Gastroesophageal sphincter (tissue), 4 donors: ENCODE results near the gene HEMK1. TPM values are rescaled to one million over a fixed set of nuclear protein-coding genes. Genes with fewer than 3 reads are reported as not detected.
A peak's percentile ranks its signal among the peaks of the same experiment; 100 is the strongest.

ENCODE experiments used
- ATAC-seq: fragments of 150-250 bp; one replicate; pipeline ENCODE4 v1.9.1; 2016; ENCODE audit warnings: mild to moderate bottlenecking, moderate library complexity
- H3K27ac ChIP-seq, 4 donors: fragments of 200-600 bp; sonication (generic) in 3 of 4; 1 replicate in 3 of 4; 2 replicates in 1 of 4; pipeline ENCODE4 v1.5.1; 2016 to 2019
- H3K27me3 ChIP-seq: fragments of 200-600 bp; sonication (generic); one replicate; pipeline ENCODE4 v1.5.1; 2019
- H3K36me3 ChIP-seq, 2 donors: fragments of 200-600 bp; sonication (generic); one replicate each; pipeline ENCODE4 v1.5.1; 2019; ENCODE audit warnings: control low read depth in 1 of 2
- H3K4me1 ChIP-seq, 3 donors: fragments of 200-600 bp; sonication (generic); 1 replicate in 2 of 3; 2 replicates in 1 of 3; pipeline ENCODE4 v1.5.1; 2016 to 2019; ENCODE audit warnings: control low read depth in 2 of 3
- H3K4me3 ChIP-seq, 2 donors: fragments of 200-600 bp; sonication (generic); one replicate each; pipeline ENCODE4 v1.5.1; 2019; ENCODE audit warnings: mild to moderate bottlenecking in 1 of 2, moderate library complexity in 1 of 2
- H3K9me3 ChIP-seq, 3 donors: fragments of 200-600 bp; sonication (generic); one replicate each; pipeline ENCODE4 v1.5.1; 2017 to 2019; ENCODE audit warnings: control low read depth in 2 of 3
- CTCF ChIP-seq, 4 experiments: fragments of 200-600 bp in 2 of 4; fragments of 450-650 bp in 2 of 4; sonication (generic) in 1 of 4; IDR thresholded peaks; one replicate each; pipeline ENCODE4 v1.5.1; 2017 to 2019; ENCODE audit warnings: antibody characterized with exemption in 4 of 4, mild to moderate bottlenecking in 2 of 4, moderate library complexity in 2 of 4
- EP300 ChIP-seq: sonication (generic); formaldehyde crosslinking; IDR thresholded peaks from one replicate; pipeline ENCODE4 v1.6.1; 2017; ENCODE audit warnings: antibody characterized with exemption, mild to moderate bottlenecking
- POLR2A ChIP-seq, 2 donors: fragments of 450-650 bp; IDR thresholded peaks; one replicate each; pipeline ENCODE4 v1.6.1; 2017; ENCODE audit warnings: antibody characterized with exemption in 2 of 2, mild to moderate bottlenecking in 2 of 2, moderate library complexity in 1 of 2
- POLR2AphosphoS5 ChIP-seq: sonication (generic); formaldehyde crosslinking; IDR thresholded peaks from one replicate; pipeline ENCODE4 v1.6.1; 2017; ENCODE audit warnings: antibody characterized with exemption
- whole genome bisulfite sequencing, 2 donors: methylation state at CpG; one replicate each; pipeline ENCODE4 v1.1.5; 2018; ENCODE audit warnings: low coverage in 1 of 2; 5-methylcytosine and 5-hydroxymethylcytosine counted together
- total RNA-seq, 4 donors: library from RNA; depleted of rRNA; stranded (reverse); fragments of >200 nt; gene quantifications; one replicate each; pipeline ENCODE4 v1.1.0, GENCODE V29; 2016

The HEMK1 gene
- total RNA-seq, 4 donors from 2014 or later: 6.4 to 11.7 (median 11.4) TPM

- Histone ChIP-seq H3K9me3 (no peaks in the 10 kb centered on the region), H3K27ac (no peak overlapping the region), H3K4me3 (no peak overlapping the region), H3K4me1 (peaks cover 0 to 26% (median 0%) of the 10 kb centered on the region in 3 donors), H3K27me3 (no peaks in the 10 kb centered on the region), H3K36me3 (peaks cover 0 to 23% of the 10 kb centered on the region in 2 donors)
- TF ChIP-seq POLR2A (IDR thresholded peaks at IDR 0.05) (no peak), CTCF (IDR thresholded peaks at IDR 0.05) (no peak), EP300 (no peak), POLR2AphosphoS5 (no peak)
- no peak for ATAC-seq
- WGBS, 2 donors: 73% methylated on average over 2 of the region's 4 CpGs; no CpG with 5 or more reads in 1 of the 2 donors
Measured at GRCh38 chr3:50637011-50637410, 67.7 kb downstream of the HEMK1 start.

- no peak for TF ChIP-seq EP300
- TF ChIP-seq POLR2A (IDR thresholded peaks at IDR 0.05): no peak
- no peak for TF ChIP-seq POLR2AphosphoS5
- no peak for TF ChIP-seq CTCF (IDR thresholded peaks at IDR 0.05)
- Histone ChIP-seq H3K36me3 (peaks cover 0 to 32% of the 10 kb centered on the region in 2 donors), H3K27ac (no peak overlapping the region), H3K9me3 (no peaks in the 10 kb centered on the region), H3K27me3 (no peaks in the 10 kb centered on the region), H3K4me3 (no peak overlapping the region), H3K4me1 (peaks cover 0 to 22% (median 0%) of the 10 kb centered on the region in 3 donors)
- no peak for ATAC-seq
- 67 to 71% methylated on average over 1 to 3 of the region's 3 CpGs for WGBS, 2 donors
Measured at GRCh38 chr3:50637945-50638344, 68.6 kb downstream of the HEMK1 start.

- Histone ChIP-seq H3K27ac (no peak overlapping the region), H3K9me3 (no peaks in the 10 kb centered on the region), H3K4me3 (no peak overlapping the region), H3K27me3 (no peaks in the 10 kb centered on the region), H3K36me3 (peaks cover 0 to 43% of the 10 kb centered on the region in 2 donors), H3K4me1 (peaks cover 0 to 30% (median 0%) of the 10 kb centered on the region in 3 donors)
- no peak for ATAC-seq
- WGBS, 2 donors: 92 to 100% methylated on average over 1 to 3 of the region's 6 CpGs
- no peak for TF ChIP-seq POLR2AphosphoS5
- TF ChIP-seq POLR2A (IDR thresholded peaks at IDR 0.05): no peak
- TF ChIP-seq EP300: no peak
- no peak for TF ChIP-seq CTCF (IDR thresholded peaks at IDR 0.05)
Measured at GRCh38 chr3:50639055-50639494, 69.8 kb downstream of the HEMK1 start.

- H3K4me1 ChIP-seq: peaks cover 0 to 30% (median 0%) of the 10 kb centered on the region in 3 donors
- H3K9me3 ChIP-seq: no peaks in the 10 kb centered on the region
- H3K4me3 ChIP-seq: no peak overlapping the region
- peaks cover 0 to 76% of the 10 kb centered on the region in 2 donors for H3K36me3 ChIP-seq
- no peaks in the 10 kb centered on the region for H3K27me3 ChIP-seq
- TF ChIP-seq POLR2AphosphoS5: no peak
- no peak for TF ChIP-seq EP300
- no peak for TF ChIP-seq CTCF (IDR thresholded peaks at IDR 0.05)
- TF ChIP-seq POLR2A (IDR thresholded peaks at IDR 0.05): no peak
- ATAC-seq: no peak
- 67 to 83% methylated on average over 1 of the region's 1 CpG for WGBS, 2 donors
- H3K27ac ChIP-seq: no peak overlapping the region
Measured at GRCh38 chr3:50642382-50642781, 73.1 kb downstream of the HEMK1 start.

- Histone ChIP-seq H3K4me1 (peaks cover 0 to 39% (median 0%) of the 10 kb centered on the region in 3 donors), H3K27ac (peak overlapping the region in 1 of 4 donors; percentile 11), H3K27me3 (no peaks in the 10 kb centered on the region), H3K9me3 (no peaks in the 10 kb centered on the region), H3K36me3 (peaks cover 0 to 95% of the 10 kb centered on the region in 2 donors), H3K4me3 (no peak overlapping the region)
- no peak for ATAC-seq
- TF ChIP-seq POLR2A (IDR thresholded peaks at IDR 0.05): no peak
- no peak for TF ChIP-seq CTCF (IDR thresholded peaks at IDR 0.05)
- TF ChIP-seq POLR2AphosphoS5: no peak
- TF ChIP-seq EP300: no peak
- 18 to 26% methylated on average over 2 to 4 of the region's 7 CpGs for WGBS, 2 donors
Measured at GRCh38 chr3:50644561-50644960, 75.2 kb downstream of the HEMK1 start.
